Measurements from ENCODE around the gene ATE1.

DNA sequence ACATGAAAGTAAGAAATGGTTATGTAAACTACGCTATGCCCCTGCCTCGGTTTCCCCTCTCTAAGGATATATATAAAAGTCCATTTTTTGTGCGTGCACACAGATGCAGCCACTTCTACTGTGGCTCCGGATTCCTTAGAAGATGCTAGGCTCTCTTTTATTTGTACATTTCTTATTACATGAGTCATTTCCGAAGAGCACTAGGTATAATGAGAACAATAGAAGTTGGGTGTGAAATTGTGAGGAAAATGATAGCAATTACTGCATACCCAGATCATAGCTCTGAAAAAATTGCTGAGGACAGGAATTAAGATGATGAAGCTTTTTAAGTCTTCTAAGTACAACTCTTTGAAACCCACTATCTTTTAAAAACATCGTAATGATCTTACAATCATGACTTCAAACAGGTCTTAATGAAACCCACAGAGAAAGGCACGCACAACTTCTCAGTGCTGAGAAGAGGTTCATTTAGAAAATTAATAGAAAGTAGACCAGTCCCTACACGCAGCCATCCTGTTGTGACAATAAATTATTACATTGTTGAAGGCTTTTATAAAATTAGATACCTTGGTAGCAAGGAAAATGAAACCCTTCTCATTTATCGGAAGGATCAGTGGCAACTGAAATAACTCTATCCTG is 233.4 kb downstream of the ATE1 start:
- no peak for TF ChIP-seq POLR2A (IDR thresholded peaks at IDR 0.05; ENCODE audit: extremely low read depth, insufficient read length)
- TF ChIP-seq MAX (IDR thresholded peaks at IDR 0.05; ENCODE audit: low read depth, low read length) = no peak
